ENCODE data around the gene XIRP1.
"Not testable (repeated sequence)": the region's sequence is repeated elsewhere in the genome, so short reads cannot be mapped to it uniquely, and the experiment has no call there.

The XIRP1 gene

GRCh38 chr3:39185959-39186691 lies 6.3 kb downstream of the XIRP1 start:
- no peak for DNase-seq

GRCh38 chr3:39185326-39185958 lies 7.0 kb downstream of the XIRP1 start:
- DNase-seq = no peak

- DNase-seq = no peak
These were observed 7.5 kb downstream of the XIRP1 start for GRCh38 chr3:39184968-39185285.

GRCh38 chr3:39184081-39184967 lies 8.1 kb downstream of the XIRP1 start:
- DNase-seq = no peak

- no peak for DNase-seq
These were observed 8.9 kb downstream of the XIRP1 start for GRCh38 chr3:39183211-39184080.

GRCh38 chr3:39181408-39182335 lies 10.7 kb downstream of the XIRP1 start:
- DNase-seq = no peak

GRCh38 chr3:39180546-39181346 lies 11.6 kb downstream of the XIRP1 start:
- DNase-seq = peak; percentile 36

- DNase-seq = no peak
These were observed 12.2 kb downstream of the XIRP1 start for GRCh38 chr3:39180183-39180545.

- no peak for DNase-seq
These were observed 13.8 kb downstream of the XIRP1 start for GRCh38 chr3:39178553-39178952.

- no peak for DNase-seq
These were observed 14.6 kb downstream of the XIRP1 start for GRCh38 chr3:39177708-39178332.

- no peak for DNase-seq
These were observed 16.2 kb downstream of the XIRP1 start for GRCh38 chr3:39176025-39176714.

GRCh38 chr3:39173318-39174125 lies 18.9 kb downstream of the XIRP1 start:
- DNase-seq = no peak

GRCh38 chr3:39171860-39172259 lies 20.5 kb downstream of the XIRP1 start:
- DNase-seq = no peak

GRCh38 chr3:39170877-39171276 lies 21.5 kb downstream of the XIRP1 start:
- not testable (repeated sequence) for DNase-seq

GRCh38 chr3:39170461-39170860 lies 21.9 kb downstream of the XIRP1 start:
- no peak for DNase-seq

- no peak for DNase-seq
These were observed 22.7 kb downstream of the XIRP1 start for GRCh38 chr3:39169712-39170111.

- DNase-seq = no peak
These were observed 24.1 kb downstream of the XIRP1 start for GRCh38 chr3:39168156-39168780.

- no peak for DNase-seq
These were observed 25.4 kb downstream of the XIRP1 start for GRCh38 chr3:39166932-39167532.

Data from NCI-H1436 treated with DMSO at 0.1 percent for 48 hours (cell line).